Occipital lobe (tissue), 2 donors: Measurements from ENCODE around the gene KRTAP10-11. TPM values are rescaled to one million over a fixed set of nuclear protein-coding genes. Genes with fewer than 3 reads are reported as not detected.
"Not testable (repeated sequence)": the region's sequence is repeated elsewhere in the genome, so short reads cannot be mapped to it uniquely, and the experiment has no call there.

Experiments
- DNase-seq: peaks from one replicate; lab custom pipeline; 2025; lab: John Stamatoyannopoulos, UW
- total RNA-seq: library from RNA; depleted of rRNA; stranded (reverse); fragments of >200 nt; gene quantifications from one replicate; pipeline ENCODE4 v1.2.3, GENCODE V29; 2014

KRTAP10-11 gene, protein sequence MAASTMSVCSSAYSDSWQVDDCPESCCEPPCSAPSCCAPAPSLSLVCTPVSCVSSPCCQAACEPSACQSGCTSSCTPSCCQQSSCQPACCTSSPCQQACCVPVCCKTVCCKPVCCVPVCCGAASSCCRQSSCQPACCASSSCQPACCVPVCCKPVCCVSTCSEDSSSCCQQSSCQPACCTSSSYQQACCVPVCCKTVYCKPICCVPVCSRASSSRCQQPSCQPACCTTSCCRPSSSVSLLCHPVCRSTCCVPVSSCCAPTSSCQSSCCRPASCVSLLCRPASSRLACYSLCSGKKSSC
- total RNA-seq, result not detected

DNA sequence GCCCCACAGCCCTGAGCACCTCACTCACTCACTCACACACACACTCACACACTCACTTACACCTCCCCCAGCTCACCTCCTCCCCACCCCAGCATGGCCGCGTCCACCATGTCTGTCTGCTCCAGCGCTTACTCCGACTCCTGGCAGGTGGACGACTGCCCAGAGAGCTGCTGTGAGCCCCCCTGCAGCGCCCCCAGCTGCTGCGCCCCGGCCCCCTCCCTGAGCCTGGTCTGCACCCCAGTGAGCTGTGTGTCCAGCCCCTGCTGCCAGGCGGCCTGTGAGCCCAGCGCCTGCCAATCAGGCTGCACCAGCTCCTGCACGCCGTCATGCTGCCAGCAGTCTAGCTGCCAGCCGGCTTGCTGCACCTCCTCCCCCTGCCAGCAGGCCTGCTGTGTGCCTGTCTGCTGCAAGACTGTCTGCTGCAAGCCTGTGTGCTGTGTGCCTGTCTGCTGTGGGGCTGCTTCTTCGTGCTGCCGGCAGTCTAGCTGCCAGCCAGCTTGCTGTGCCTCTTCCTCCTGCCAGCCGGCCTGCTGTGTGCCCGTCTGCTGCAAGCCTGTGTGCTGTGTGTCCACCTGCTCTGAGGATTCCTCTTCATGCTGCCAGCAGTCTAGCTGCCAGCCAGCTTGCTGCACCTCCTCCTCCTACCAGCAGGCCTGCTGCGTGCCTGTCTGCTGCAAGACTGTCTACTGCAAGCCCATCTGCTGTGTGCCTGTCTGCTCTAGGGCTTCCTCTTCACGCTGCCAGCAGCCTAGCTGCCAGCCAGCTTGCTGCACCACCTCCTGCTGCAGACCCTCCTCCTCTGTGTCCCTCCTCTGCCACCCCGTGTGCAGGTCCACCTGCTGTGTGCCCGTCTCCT is at the start of gene KRTAP10-11:
KRTAP10-11 (plus strand) TSS at position 49 of the 856 bp plus-strand sequence; CDS start at position 94, 45 bp downstream.
- DNase-seq, result not testable (repeated sequence)

DNA sequence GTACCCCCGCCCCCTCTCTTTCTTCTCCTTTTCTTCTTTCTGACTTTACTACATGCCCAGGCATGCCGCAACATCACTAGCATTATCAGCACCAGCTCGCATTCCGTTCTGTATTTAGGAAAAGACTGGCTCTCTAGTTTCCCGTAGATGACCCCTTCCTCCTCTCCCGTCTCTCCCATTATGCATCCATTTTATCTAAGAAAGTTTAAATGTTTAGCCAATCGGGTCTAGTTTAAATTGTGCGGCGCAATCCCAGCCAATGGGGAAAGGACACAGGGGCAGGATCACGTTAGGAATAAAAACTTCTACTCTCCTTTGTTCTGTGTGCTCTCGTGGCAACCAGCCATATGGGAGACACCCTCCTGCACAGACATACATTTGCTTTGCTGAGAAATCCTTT is 48.2 kb upstream of the KRTAP10-11 start:
- no peak for DNase-seq

DNA sequence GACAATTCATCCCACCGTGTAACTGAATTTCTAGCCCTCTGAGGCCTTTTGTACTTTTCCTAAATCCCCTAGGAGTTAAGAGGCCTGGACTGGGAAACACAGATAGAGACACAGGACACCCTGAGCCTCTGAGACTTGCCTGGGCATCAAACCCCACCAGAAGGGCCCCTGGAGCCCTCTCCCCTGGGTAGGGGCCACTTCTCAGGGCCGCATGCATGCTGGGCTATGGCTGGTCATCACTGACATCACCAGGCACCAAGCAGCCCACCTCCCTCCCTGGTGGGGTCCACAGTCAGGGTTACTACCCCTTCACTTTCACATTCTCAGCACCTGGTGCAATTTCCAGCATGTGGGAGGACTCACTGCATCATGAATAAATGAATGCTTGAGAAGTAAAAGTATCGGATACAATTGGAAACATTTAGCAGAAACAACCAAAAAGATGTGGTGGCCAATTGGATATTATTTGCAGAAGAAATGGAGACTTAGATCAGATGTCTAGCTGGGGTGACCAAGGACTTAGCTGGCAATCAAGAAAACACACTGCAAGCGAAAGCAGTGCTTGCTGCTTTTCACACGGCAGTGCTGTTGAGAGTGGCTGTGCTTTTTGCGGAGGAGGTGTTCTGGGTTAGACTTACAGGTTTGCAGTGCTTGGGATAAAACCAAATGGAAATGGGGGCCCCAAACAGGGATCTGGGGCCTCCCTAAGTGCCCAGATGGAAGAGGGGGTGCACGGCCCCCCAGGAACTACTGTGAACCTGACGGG is 46.8 kb upstream of the KRTAP10-11 start:
- no peak for DNase-seq

DNA sequence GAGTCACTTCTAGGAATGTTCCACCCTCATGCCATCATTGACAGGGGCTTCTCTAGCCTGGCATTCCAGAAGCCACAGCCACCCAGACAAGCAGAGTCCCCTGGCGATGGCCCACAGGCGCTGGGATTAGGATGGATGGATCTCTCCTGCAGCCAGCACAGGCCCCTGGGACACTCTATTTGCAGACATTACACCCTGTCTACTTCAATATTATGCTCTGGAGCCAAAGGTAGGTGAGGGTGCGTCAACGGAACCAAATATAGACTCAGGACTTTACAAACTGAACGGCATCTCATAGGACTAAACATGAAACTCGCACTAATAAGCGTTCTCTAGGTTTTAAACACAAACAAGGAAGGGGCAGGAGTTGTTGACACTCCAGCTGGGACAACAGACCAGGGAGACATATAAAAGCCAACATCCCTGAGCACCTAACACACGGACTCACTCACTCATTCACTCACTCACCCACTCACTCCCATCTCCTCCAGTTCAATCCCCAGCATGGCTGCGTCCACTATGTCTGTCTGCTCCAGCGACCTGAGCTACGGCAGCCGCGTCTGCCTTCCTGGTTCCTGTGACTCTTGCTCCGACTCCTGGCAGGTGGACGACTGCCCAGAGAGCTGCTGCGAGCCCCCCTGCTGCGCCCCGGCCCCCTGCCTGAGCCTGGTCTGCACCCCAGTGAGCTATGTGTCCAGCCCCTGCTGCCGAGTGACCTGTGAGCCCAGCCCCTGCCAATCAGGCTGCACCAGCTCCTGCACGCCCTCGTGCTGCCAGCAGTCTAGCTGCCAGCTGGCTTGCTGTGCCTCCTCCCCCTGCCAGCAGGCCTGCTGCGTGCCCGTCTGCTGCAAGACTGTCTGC is 45.9 kb upstream of the KRTAP10-11 start, which contains the start of gene KRTAP10-7:
KRTAP10-7 (plus strand) TSS at position 480 of the 861 bp plus-strand sequence; CDS start at position 505, 25 bp downstream.
- not testable (repeated sequence) for DNase-seq

DNA sequence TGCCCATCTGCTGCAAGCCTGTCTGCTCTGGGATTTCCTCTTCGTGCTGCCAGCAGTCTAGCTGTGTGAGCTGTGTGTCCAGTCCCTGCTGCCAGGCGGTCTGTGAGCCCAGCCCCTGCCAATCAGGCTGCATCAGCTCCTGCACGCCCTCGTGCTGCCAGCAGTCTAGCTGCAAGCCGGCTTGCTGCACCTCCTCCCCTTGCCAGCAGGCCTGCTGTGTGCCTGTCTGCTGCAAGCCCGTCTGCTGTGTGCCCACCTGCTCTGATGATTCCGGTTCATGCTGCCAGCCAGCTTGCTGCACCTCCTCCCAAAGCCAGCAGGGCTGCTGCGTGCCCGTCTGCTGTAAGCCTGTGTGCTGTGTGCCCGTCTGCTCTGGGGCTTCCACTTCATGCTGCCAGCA is 45.1 kb upstream of the KRTAP10-11 start:
- DNase-seq, result not testable (repeated sequence)

DNA sequence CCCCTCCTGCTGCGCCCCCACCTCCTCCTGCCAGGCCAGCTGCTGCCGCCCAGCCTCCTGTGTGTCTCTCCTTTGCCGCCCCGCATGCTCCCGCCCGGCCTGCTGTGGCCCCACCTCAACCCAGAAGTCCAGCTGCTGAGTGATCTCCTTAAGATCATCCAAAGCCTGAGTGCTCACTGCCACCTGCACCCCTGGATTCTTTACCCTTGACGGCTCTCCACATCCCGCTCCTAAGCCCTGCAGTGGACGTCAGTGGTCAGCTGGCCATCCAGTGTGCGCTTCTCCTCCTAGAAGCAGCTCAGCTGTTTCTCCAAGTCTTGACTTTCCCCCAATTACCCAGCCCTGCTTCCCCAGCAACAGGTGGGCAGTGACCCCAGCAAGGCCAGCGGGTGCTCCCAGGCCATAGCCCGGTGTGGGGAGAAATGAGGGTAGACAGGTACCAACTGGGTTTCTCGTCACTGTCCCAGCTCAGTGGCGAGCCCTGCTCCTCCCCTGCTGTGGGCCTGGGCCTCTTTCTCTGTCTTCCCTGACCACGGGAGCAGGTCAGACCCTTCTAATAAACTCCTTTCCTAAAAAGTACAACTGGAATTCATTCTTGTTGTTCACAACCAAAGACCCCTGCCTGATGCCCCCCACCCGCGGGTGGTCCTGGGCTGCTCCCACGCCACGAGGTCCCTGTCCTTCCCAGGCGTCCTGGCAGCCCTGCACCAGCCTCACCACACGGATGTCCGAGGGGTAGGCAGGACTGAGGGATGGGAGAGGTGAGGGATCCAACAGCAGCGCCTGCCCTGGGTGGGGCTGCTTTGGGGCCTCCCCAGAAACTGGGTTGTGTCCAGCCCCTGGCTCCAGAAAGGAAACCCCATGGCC is 44.4 kb upstream of the KRTAP10-11 start:
- DNase-seq, result no peak

DNA sequence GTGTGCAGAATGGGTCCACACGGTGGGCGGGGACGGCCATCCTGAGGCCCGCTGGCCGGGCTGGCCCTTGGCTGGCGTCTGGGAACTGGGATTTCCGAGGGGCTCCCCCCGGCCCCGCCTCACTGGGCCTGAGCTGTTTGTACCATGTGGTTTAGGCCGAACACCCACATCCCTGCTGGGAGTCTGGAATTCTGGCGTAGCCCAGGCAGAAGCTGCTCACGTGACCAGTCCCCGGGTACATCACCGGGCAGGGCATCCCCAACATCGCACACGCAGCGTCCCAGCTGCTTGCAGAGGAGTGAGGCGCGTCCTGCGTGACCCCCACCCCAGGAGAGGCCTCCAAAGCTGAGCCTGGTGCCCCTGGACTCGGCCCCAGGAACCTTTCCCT is 43.8 kb upstream of the KRTAP10-11 start:
- no peak for DNase-seq

DNA sequence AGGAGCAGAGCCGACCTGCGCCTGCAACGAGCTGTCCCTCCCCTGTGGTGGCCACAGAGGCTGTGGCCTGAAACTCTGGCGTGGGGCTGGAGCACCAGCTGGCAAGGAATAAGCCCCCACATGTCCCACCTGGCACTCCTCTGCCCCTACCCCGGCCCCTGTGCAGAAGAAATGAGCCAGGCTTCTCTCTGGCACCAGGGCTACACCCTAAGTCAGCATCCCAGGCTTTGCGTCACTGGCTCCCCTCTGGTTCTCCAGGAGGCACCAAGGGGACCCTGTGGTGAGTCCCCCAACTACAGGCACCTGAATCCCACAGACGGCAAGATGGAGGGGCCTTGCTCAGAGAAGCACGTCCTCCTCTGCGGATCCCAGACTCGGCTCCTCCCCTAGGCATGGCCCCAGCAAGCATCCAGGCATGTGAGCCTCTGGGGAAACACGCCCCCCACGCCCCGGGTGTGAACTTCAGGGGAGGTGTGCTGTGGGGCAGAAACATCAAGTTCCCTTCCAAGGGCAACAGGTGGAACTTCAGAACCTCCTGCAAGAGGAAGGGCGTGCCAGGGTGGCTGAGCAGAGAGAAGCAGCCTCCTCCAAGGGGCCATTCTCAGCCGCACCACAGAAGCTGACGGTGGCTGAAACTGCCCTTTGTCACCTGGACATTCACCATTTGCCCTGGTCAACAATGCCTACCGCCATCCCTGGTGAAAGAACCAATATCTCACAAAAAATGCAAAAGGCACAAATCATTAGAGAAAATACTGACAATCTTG is 42.9 kb upstream of the KRTAP10-11 start:
- no peak for DNase-seq

DNA sequence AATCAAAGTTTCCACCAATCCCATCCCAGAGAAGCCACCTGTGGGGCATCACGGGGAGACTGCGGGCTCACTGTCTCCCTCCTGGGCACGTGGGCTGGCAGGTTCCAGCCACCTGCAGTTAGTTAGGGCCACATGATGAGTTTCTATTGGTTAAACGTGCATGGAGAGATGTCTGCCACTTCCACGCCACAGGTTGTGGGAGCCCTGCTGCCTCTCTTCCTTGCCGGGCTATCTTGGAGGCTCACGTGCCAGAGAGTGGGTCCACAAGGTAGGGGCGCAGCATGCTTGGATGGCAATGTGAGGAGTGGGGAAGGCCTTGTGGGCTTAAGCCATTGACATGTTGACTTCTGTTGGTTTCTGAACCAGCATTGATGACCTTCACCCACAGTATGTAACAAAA is 42.3 kb upstream of the KRTAP10-11 start:
- DNase-seq, result no peak

DNA sequence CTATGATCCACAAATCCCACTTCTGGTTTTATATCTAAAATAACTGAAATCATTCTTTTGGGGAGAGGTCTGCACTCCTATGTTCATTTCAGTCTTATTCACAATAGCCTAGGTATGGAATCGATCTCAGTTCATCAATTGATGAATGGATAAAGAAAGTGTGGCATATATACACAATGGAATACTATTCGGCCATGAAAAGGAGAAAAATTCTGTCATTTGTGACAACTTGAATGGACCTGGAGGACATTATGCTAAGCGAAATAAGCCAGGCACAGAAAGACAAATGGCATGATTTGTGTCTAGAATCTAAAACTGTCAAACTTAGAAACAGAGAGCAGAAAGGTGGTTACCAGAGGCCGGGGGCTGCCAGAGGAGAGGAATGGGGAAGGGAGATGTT is 39.7 kb upstream of the KRTAP10-11 start:
- no peak for DNase-seq

DNA sequence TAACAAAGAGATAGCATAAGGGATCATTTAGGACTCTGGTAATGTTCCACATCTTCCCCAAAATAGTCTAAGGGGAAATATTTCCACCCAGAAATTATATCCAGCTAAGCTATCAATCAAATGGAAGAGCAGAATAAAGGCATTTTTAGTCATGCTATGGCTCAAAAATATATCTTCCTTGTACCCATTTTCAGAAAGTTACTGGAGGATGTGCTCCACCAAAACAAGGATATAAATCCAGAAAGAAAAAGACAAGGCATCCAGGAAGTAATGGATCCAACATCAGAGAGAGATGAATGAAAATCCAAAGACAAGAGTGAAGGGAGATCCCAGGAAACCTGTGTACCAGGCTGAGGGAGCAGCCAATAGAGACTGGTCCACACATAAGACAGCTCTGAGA is 37.0 kb upstream of the KRTAP10-11 start:
- no peak for DNase-seq

DNA sequence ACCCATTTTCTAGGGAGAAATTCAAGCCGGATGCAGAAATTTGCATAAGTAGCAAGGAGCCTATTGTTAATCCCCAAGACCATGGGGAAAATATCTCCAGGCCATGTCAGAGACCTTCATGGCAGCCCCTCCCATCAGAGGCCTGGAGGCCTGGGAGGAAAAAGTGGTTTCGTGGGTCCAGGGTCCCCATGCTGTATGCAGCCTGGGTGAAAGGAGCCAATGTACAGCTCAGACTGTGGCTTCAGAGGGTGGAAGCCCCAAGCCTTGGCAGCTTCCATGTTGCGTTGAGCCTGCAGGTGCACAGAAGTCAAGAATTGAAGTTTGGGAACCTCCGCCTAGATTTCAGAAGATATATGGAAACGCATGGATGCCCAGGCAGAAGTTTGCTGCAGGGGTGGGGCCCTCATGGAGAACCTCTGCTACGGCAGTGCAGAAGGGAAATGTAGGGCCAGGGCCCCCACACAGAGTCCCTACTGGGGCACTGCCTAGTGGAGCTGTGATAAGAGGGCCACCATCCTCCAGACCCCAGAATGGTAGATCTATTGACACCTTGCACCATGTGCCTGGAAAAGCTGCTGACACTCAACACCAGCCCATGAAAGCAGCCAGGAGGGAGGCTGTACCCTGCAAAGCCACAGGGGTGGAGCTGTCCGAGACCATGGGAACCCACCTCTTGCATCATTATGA is 35.9 kb upstream of the KRTAP10-11 start:
- not testable (repeated sequence) for DNase-seq

DNA sequence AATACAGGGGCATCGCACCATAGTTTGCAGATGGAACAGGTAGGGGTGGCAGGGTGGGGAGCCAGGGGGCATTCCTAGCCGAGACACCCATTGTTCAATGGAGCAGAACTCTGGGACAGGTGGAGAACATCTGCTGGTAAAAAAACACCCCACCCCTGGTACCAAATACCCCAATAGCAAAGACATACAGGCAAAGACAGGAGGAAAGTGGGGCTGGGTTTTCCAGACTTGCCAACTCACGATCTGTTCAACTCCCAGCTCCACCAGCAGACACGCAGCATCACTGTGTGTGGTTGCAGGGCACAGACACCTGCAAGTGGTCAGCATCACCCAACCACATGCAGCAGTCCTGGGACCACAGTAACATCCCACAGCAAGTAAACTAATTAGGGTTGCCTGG is 34.7 kb upstream of the KRTAP10-11 start:
- DNase-seq, result no peak

DNA sequence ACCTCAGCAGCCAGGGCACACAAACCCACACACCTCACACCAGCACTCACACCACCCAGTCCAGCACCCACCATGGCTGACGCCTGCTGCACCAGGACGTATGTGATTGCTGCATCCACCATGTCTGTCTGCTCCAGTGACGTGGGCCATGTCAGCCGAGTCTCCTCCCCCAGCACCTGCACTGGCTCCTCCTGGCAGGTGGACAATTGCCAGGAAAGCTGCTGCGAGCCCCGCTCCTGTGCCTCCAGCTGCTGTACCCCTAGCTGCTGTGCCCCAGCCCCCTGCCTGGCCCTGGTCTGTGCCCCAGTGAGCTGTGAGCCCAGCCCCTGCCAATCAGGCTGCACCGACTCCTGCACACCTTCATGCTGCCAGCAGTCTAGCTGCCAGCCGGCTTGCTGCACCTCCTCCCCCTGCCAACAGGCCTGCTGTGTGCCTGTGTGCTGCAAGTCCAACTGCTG is 34.2 kb upstream of the KRTAP10-11 start, which contains the start of gene KRTAP10-8:
KRTAP10-8 (plus strand) TSS at position 51 of the 458 bp plus-strand sequence; CDS start at position 73, 22 bp downstream.
- DNase-seq, result no peak

DNA sequence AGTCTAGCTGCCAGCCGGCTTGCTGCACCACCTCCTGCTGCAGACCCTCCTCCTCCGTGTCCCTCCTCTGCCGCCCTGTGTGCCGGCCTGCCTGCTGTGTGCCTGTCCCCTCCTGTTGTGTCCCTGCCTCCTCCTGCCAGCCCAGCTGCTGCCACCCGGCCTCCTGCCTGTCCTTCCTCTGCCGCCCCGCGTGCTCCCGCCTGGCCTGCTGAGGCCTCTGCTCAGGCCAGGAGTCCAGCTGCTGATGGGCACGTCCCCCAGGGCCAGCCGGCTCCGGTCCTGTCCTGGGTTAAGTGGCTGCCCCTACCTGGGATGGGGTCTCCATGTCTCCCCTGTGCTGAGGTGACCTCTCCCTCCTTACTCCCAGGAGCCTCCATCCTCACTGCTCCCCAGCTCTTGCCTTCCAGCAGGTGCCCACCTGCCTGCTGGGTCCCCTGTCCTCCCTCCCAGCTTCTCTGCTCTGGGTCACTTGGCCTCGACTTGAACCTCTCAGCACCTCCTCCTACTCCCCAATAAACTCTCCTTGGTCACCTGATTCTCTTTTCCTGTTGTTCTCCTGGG is 33.5 kb upstream of the KRTAP10-11 start:
- DNase-seq, result no peak

DNA sequence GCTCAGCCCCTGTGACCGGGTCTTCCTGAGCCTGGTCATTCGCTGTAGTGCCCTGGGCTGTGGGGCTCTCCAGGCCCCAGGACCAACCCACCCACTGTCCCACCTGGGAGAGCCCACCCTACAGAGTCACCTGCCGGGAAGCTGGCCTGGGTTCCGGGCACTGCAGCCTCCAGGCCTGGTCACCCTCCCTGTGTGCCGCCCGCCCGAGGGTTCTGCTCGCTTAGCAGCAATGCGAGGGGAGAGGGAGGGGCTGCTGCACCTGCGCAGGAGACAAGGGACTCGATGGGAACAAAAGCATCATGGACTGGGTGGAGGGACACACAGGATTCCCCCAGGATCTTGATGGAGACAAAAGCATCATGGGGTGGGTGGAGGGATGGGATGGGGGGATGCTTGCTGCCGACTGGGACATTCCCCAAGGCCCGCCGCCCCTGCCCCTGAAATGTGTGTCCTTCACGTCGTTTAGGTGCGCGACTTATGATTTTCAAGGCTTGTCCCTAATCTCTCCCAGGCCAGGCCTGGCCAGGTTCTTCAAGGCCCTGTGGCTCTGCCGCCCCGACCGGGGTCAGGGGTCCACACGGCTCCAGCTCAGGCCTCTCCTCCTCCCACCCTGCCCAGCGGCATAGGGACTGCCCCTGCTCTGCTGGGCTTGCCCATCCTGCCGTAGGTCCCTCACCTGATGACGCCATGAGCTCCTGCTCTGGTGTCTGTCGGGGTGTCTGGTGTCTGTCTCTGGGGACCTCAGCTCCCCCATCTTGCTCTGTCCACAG is 32.6 kb upstream of the KRTAP10-11 start:
- no peak for DNase-seq

DNA sequence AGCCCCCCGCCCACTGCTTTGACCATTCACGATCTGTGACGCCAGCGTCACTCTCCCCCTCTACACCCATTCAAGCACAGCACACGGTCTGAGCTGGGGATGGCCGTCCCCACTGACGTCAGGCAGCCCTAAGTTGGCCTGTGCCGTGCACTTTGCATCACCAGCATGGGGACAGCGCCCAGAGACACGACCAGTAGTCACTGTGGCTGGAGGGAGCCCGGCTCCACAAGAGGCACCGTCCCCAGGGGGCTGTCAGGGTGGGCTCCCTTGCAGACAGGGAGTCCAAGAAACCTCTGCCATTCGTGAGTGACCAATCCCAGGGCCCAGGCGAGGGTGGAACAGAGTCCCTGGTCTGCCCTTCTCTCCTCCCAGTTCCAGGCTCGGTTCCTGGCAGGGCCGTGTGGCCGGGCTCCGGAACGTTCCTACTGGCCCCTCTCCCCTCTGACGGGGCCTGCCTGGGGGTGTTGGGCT is 32.0 kb upstream of the KRTAP10-11 start:
- no peak for DNase-seq
